IMR-90 (cell line): ENCODE measurements around the gene CORO1C. TPM values are rescaled to one million over a fixed set of nuclear protein-coding genes. Genes with fewer than 3 reads are reported as not detected.
A peak's percentile ranks its signal among the peaks of the same experiment; 100 is the strongest.

Experiments used
- ATAC-seq: fragments of 200-7000 bp; cut with Tn5 transposase; 2 replicates; pipeline ENCODE4 v1.9.1; 2020; ENCODE audit warnings: low read depth, mild to moderate bottlenecking, moderate library complexity
- BruUV-seq: library from RNA; stranded (reverse); fragments of 400-500 nt; replicated peaks from 2 replicates; lab custom pipeline; 2021; lab: Mats Ljungman, UMichigan
- CTCF ChIA-PET: fragments of 300-600 bp; formaldehyde crosslinking; extraction: SDS; loops from one replicate; lab custom pipeline; 2021; ENCODE audit warnings: antibody characterized with exemption; lab: Yijun Ruan, JAX
- POLR2A ChIA-PET: fragments of 300-600 bp; sonication (Branson Sonifier 250); formaldehyde crosslinking; loops from one replicate; lab custom pipeline; 2022; ENCODE audit warnings: antibody characterized with exemption; ENCODE audit not compliant: unreplicated experiment; lab: Charles Lee
- DNase-seq: peaks from one replicate; pipeline ENCODE4 v3.0.0; 2013
- H2AFZ ChIP-seq: replicated peaks from 2 replicates; pipeline ENCODE3; 2013; ENCODE audit warnings: low read length, mild to moderate bottlenecking; ENCODE audit not compliant: poor library complexity
- H2AK5ac ChIP-seq: 2 replicates; pipeline ENCODE4 v1.6.1; 2013; ENCODE audit warnings: low read depth, low read length, inconsistent platforms
- H2AK9ac ChIP-seq: replicated peaks from 2 replicates; pipeline ENCODE3; 2013; ENCODE audit warnings: mild to moderate bottlenecking, low read depth, low read length, moderate library complexity; ENCODE audit not compliant: poor library complexity
- H2BK120ac ChIP-seq: 2 replicates; pipeline ENCODE4 v1.6.1; 2013; ENCODE audit warnings: low read depth, low read length, inconsistent platforms
- H2BK15ac ChIP-seq: 3 replicates; pipeline ENCODE4 v1.6.1; 2013; ENCODE audit warnings: low read depth, low read length, inconsistent platforms
- H2BK20ac ChIP-seq: 2 replicates; pipeline ENCODE4 v1.6.1; 2013; ENCODE audit warnings: low read depth, mild to moderate bottlenecking, inconsistent platforms, low read length, moderate library complexity
- H2BK5ac ChIP-seq: 2 replicates; pipeline ENCODE4 v1.6.1; 2013; ENCODE audit warnings: mild to moderate bottlenecking, low read depth, low read length, inconsistent platforms; ENCODE audit not compliant: poor library complexity, severe bottlenecking
- H3K14ac ChIP-seq: replicated peaks from 2 replicates; pipeline ENCODE4 v1.6.1; 2013; ENCODE audit warnings: low read depth, low read length, inconsistent platforms
- H3K18ac ChIP-seq: 2 replicates; pipeline ENCODE4 v1.6.1; 2013; ENCODE audit warnings: low read depth, low read length, control low read depth
- H3K23ac ChIP-seq: 2 replicates; pipeline ENCODE4 v1.6.1; 2013; ENCODE audit warnings: low read depth, low read length, inconsistent platforms
- H3K27ac ChIP-seq: 2 replicates; pipeline ENCODE4 v1.5.1; 2013; ENCODE audit warnings: mild to moderate bottlenecking, control low read depth, low read length; ENCODE audit not compliant: insufficient read depth
- H3K27me3 ChIP-seq: 2 replicates; pipeline ENCODE4 v1.6.1; 2013; ENCODE audit warnings: low read length; ENCODE audit not compliant: control insufficient read depth, insufficient read depth
- H3K36me3 ChIP-seq: 2 replicates; pipeline ENCODE4 v1.6.1; 2013; ENCODE audit warnings: low read length, mixed read lengths; ENCODE audit not compliant: control insufficient read depth, insufficient read depth
- H3K4ac ChIP-seq: 2 replicates; pipeline ENCODE4 v1.6.1; 2013; ENCODE audit warnings: low read depth, low read length, inconsistent platforms
- H3K4me1 ChIP-seq: 2 replicates; pipeline ENCODE4 v1.6.1; 2013; ENCODE audit warnings: low read length, mixed read lengths; ENCODE audit not compliant: control insufficient read depth, insufficient read depth
- H3K4me2 ChIP-seq: 2 replicates; pipeline ENCODE4 v1.6.1; 2013; ENCODE audit warnings: low read depth, mild to moderate bottlenecking, control low read depth, low read length, moderate library complexity
- H3K4me3 ChIP-seq: 2 replicates; pipeline ENCODE4 v1.5.1; 2013; ENCODE audit warnings: low read depth, mild to moderate bottlenecking, control low read depth, low read length, moderate library complexity; ENCODE audit not compliant: insufficient read depth
- H3K56ac ChIP-seq: 2 replicates; pipeline ENCODE4 v1.6.1; 2013; ENCODE audit warnings: low read length, inconsistent platforms; ENCODE audit not compliant: insufficient read depth; ENCODE audit errors: extremely low read depth
- H3K79me1 ChIP-seq, 2 experiments: 2 replicates each; pipeline ENCODE4 v1.6.1; 2013; ENCODE audit warnings: low read length in 2 of 2, inconsistent platforms in 1 of 2, low read depth in 1 of 2
- H3K9ac ChIP-seq: 2 replicates; pipeline ENCODE4 v1.6.1; 2013; ENCODE audit warnings: low read depth, low read length, control low read depth
- H3K9me1 ChIP-seq: 2 replicates; pipeline ENCODE4 v1.6.1; 2013; ENCODE audit warnings: low read length, inconsistent platforms; ENCODE audit not compliant: insufficient read depth
- H3K9me3 ChIP-seq: 2 replicates; pipeline ENCODE4 v1.6.1; 2013; ENCODE audit warnings: low read length; ENCODE audit not compliant: control insufficient read depth, insufficient read depth
- H4K20me1 ChIP-seq: 2 replicates; pipeline ENCODE4 v1.6.1; 2013; ENCODE audit warnings: low read length, inconsistent platforms; ENCODE audit not compliant: insufficient read depth
- H4K5ac ChIP-seq: 2 replicates; pipeline ENCODE4 v1.6.1; 2013; ENCODE audit warnings: mild to moderate bottlenecking, low read depth, low read length, control low read depth
- H4K8ac ChIP-seq, 2 experiments: 2 replicates each; pipeline ENCODE4 v1.6.1; 2013; ENCODE audit warnings: low read depth in 2 of 2, low read length in 2 of 2, control low read depth in 1 of 2, inconsistent platforms in 1 of 2
- H4K91ac ChIP-seq: 2 replicates; pipeline ENCODE4 v1.6.1; 2013; ENCODE audit warnings: low read depth, low read length, inconsistent platforms; ENCODE audit not compliant: insufficient read depth
- CEBPB ChIP-seq: IDR thresholded peaks from 2 replicates; pipeline ENCODE4 v1.6.1; 2012; ENCODE audit warnings: low read depth, low read length, improper control_type of control experiment
- CHD1 ChIP-seq: IDR thresholded peaks from 2 replicates; pipeline ENCODE4 v1.6.1; 2012; ENCODE audit warnings: low read depth, low read length, improper control_type of control experiment
- NFE2L2 ChIP-seq: fragments of 150-350 bp; IDR thresholded peaks from 2 replicates; pipeline ENCODE4 v1.6.1; 2016; ENCODE audit warnings: low read depth, mild to moderate bottlenecking, low read length
- POLR2A ChIP-seq: IDR thresholded peaks from 2 replicates; pipeline ENCODE4 v1.6.1; 2012; ENCODE audit warnings: mild to moderate bottlenecking, low read depth, low read length
- WGBS, 2 experiments: methylation state at CpG; one replicate each; pipeline versions ENCODE4 v1.1.5 to v1.1.7; 2013; ENCODE audit warnings: missing lambda C conversion rate in 2 of 2; ENCODE audit not compliant: insufficient read length in 1 of 2; ENCODE audit errors: extremely low coverage in 2 of 2; 5-methylcytosine and 5-hydroxymethylcytosine counted together
- dilution Hi-C: fragments of 300-500 bp; cut with HindIII; formaldehyde crosslinking; loops from one replicate; pipeline ENCODE4 v1.14.3; 2018; ENCODE audit warnings: low sequenced_read_pairs; ENCODE audit not compliant: unreplicated experiment
- in situ Hi-C: fragments of 300-500 bp; cut with MboI; formaldehyde crosslinking; loops from 3 replicates; pipeline ENCODE4 v1.14.3; 2019; ENCODE audit warnings: low sequenced_read_pairs, inconsistent platforms, mixed read lengths
- intact Hi-C: fragments of 100-400 bp; cut with micrococcal nuclease; formaldehyde crosslinking; loops from 2 replicates; pipeline ENCODE4 v1.10.0; 2022
- polyA plus RNA-seq, 3 experiments: library from polyadenylated mRNA; depleted of rRNA; stranded (reverse); fragments of >200 nt; gene quantifications; 2 replicates each; pipeline ENCODE4 v1.2.3, GENCODE V29; 2012; ENCODE audit warnings: low replicate concordance in 1 of 3
- total RNA-seq: library from RNA; depleted of rRNA; stranded (reverse); fragments of >200 nt; gene quantifications from 2 replicates; pipeline ENCODE4 v1.2.3, GENCODE V29; 2012
- TF ChIP-seq, protein P1 (sequence below): fragments of 150-350 bp; IDR thresholded peaks from 2 replicates; pipeline ENCODE4 v1.6.1; 2016; ENCODE audit warnings: low read depth, mild to moderate bottlenecking, low read length, moderate library complexity, borderline replicate concordance
- TF ChIP-seq, protein P2 (sequence below): fragments of 150-350 bp; IDR thresholded peaks from 2 replicates; pipeline ENCODE4 v1.6.1; 2017; ENCODE audit warnings: mild to moderate bottlenecking, antibody characterized with exemption, low read length, low read depth

CORO1C gene
- total and polyA plus RNA-seq, 2 of the 4 experiments (the other 2 are of a cell fraction), result 675 to 1,100 TPM

DNA sequence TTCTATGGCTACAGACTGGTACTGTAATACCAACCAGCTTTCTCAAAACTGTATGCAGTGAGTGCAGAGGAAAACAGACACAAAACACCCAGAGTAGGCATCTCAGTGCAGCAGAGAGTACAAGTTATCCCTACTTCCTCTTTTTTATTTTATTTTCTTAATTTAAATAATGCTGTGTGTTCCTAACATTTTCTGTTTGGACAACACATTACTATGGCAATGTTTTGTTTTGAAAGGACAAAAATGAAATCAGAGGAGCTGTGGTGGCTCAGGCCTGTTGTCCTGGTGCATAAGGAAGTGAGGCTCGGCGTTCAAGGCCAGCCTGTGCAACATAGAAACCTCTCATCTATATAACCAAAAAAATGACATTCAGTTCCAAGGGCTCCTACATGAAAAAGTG lies 64.0 kb downstream of the CORO1C start:
- Histone ChIP-seq H4K5ac (peak overlapping the region; percentile 22; the same call in 1 of the 2 replicates), H4K91ac (no peak overlapping the region), H3K4me3 (no peak overlapping the region), H3K4me2 (no peak overlapping the region), H2BK120ac (no peak overlapping the region), H2AK9ac (no peak overlapping the region), H3K9me1 (peaks cover 7% of the 10 kb centered on the region), H3K18ac (peak overlapping the region; percentile 50; the same call in 1 of the 2 replicates), H2AK5ac (no peak overlapping the region), H3K27ac (peak overlapping the region; percentile 47; the same call in 1 of the 2 replicates), H2BK20ac (no peak overlapping the region), H4K20me1 (peaks cover 84% of the 10 kb centered on the region), H3K36me3 (peaks cover 10% of the 10 kb centered on the region), H3K27me3 (no peaks in the 10 kb centered on the region), H3K14ac (peak overlapping the region; percentile 49; the same call in 1 of the 2 replicates), H4K8ac (peak overlapping the region in 1 of 2 experiments; percentile 4; a peak in 1 of 4 replicates), H3K56ac (no peak overlapping the region), H3K9me3 (no peaks in the 10 kb centered on the region), H3K9ac (no peak overlapping the region; the same call in 1 of the 2 replicates), H3K4me1 (peaks cover 28% of the 10 kb centered on the region), H3K23ac (peak overlapping the region; percentile 76), H2BK15ac (no peak overlapping the region; the same call in 2 of the 3 replicates), H3K4ac (peak overlapping the region; percentile 41; the same call in 1 of the 2 replicates), H2BK5ac (peak overlapping the region; percentile 71), H3K79me1 (peaks cover 0 to 51% of the 10 kb centered on the region in 2 experiments; a peak in 2 of 4 replicates), H2AFZ (no peak overlapping the region)
- DNase-seq (no peak), ATAC-seq (no peak)
- in situ Hi-C loops, result loop anchor here (5.0 kb wide), 1 partner anchor 135 kb away; no protein-coding TSS in a partner anchor
- ChIA-PET POLR2A (no interaction called here), CTCF (interaction anchor here (4.8 kb wide), 1 partner anchor 136 kb away, joined by 32 read pairs; no protein-coding TSS in a partner anchor)
- intact Hi-C loops, result loop anchor here (5.0 to 10.0 kb wide), 2 partner anchors 115 to 427 kb away; partner anchors contain the start of genes ALKBH2 and UNG
- no CpG with 5 or more reads among the region's 2 CpGs for WGBS, 2 experiments
- dilution Hi-C loops, result no loop called here
- no TSS peak for BruUV-seq
- TF ChIP-seq, protein P1, sequence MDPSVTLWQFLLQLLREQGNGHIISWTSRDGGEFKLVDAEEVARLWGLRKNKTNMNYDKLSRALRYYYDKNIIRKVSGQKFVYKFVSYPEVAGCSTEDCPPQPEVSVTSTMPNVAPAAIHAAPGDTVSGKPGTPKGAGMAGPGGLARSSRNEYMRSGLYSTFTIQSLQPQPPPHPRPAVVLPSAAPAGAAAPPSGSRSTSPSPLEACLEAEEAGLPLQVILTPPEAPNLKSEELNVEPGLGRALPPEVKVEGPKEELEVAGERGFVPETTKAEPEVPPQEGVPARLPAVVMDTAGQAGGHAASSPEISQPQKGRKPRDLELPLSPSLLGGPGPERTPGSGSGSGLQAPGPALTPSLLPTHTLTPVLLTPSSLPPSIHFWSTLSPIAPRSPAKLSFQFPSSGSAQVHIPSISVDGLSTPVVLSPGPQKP, result no peak
- TF ChIP-seq CHD1 (no peak), POLR2A (no peak), CEBPB (no peak), NFE2L2 (no peak)
- TF ChIP-seq, protein P2, sequence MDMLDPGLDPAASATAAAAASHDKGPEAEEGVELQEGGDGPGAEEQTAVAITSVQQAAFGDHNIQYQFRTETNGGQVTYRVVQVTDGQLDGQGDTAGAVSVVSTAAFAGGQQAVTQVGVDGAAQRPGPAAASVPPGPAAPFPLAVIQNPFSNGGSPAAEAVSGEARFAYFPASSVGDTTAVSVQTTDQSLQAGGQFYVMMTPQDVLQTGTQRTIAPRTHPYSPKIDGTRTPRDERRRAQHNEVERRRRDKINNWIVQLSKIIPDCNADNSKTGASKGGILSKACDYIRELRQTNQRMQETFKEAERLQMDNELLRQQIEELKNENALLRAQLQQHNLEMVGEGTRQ, result no peak
